Activated naive CD8-positive, alpha-beta T cell (primary cell): ENCODE measurements around the gene RAC2.

Source experiments
- H3K27ac Mint-ChIP-seq: one replicate; pipeline ENCODE4 v1.8.0; 2021; ENCODE audit warnings: mixed read lengths
- H3K27me3 Mint-ChIP-seq: one replicate; pipeline ENCODE4 v1.8.0; 2021; ENCODE audit warnings: mixed read lengths
- H3K36me3 Mint-ChIP-seq: one replicate; pipeline ENCODE4 v1.8.0; 2021; ENCODE audit warnings: mixed read lengths
- H3K4me1 Mint-ChIP-seq: one replicate; pipeline ENCODE4 v1.8.0; 2021; ENCODE audit warnings: low read depth, mixed read lengths
- H3K4me3 Mint-ChIP-seq: one replicate; pipeline ENCODE4 v1.8.0; 2021; ENCODE audit warnings: mild to moderate bottlenecking, mixed read lengths
- H3K9me3 Mint-ChIP-seq: one replicate; pipeline ENCODE4 v1.8.0; 2021; ENCODE audit warnings: low read depth, mixed read lengths

The RAC2 gene

GRCh38 chr22:37281195-37281594 lies 37.1 kb upstream of the RAC2 start:
- Mint-ChIP-seq H3K27me3 (no peaks in the 10 kb centered on the region), H3K9me3 (no peaks in the 10 kb centered on the region), H3K27ac (peak overlapping the region; percentile 99), H3K4me1 (peaks cover 46% of the 10 kb centered on the region), H3K36me3 (no peaks in the 10 kb centered on the region), H3K4me3 (peak overlapping the region; percentile 92)

GRCh38 chr22:37280718-37281117 lies 36.6 kb upstream of the RAC2 start:
- Mint-ChIP-seq H3K27me3 (no peaks in the 10 kb centered on the region), H3K36me3 (no peaks in the 10 kb centered on the region), H3K27ac (no peak overlapping the region), H3K9me3 (no peaks in the 10 kb centered on the region), H3K4me3 (no peak overlapping the region), H3K4me1 (peaks cover 45% of the 10 kb centered on the region)

- Mint-ChIP-seq H3K36me3 (no peaks in the 10 kb centered on the region), H3K4me1 (peaks cover 42% of the 10 kb centered on the region), H3K4me3 (no peak overlapping the region), H3K27ac (no peak overlapping the region), H3K9me3 (no peaks in the 10 kb centered on the region), H3K27me3 (no peaks in the 10 kb centered on the region)
Measured at GRCh38 chr22:37279331-37280181, 35.5 kb upstream of the RAC2 start.

- no peak overlapping the region for H3K27ac Mint-ChIP-seq
- no peaks in the 10 kb centered on the region for H3K9me3 Mint-ChIP-seq
- peaks cover 34% of the 10 kb centered on the region for H3K4me1 Mint-ChIP-seq
- H3K36me3 Mint-ChIP-seq = no peaks in the 10 kb centered on the region
- no peaks in the 10 kb centered on the region for H3K27me3 Mint-ChIP-seq
- no peak overlapping the region for H3K4me3 Mint-ChIP-seq
Measured at GRCh38 chr22:37278261-37278660, 34.2 kb upstream of the RAC2 start.

- Mint-ChIP-seq H3K4me3 (no peak overlapping the region), H3K4me1 (peaks cover 27% of the 10 kb centered on the region)
Measured at GRCh38 chr22:37277384-37277783, 33.3 kb upstream of the RAC2 start.

GRCh38 chr22:37276776-37277175 lies 32.7 kb upstream of the RAC2 start:
- no peak overlapping the region for H3K27ac Mint-ChIP-seq
- peaks cover 21% of the 10 kb centered on the region for H3K4me1 Mint-ChIP-seq
- H3K36me3 Mint-ChIP-seq = no peaks in the 10 kb centered on the region
- H3K9me3 Mint-ChIP-seq = no peaks in the 10 kb centered on the region
- no peaks in the 10 kb centered on the region for H3K27me3 Mint-ChIP-seq
- H3K4me3 Mint-ChIP-seq = no peak overlapping the region

More at GRCh38 chr22:37277384-37277783, 33.3 kb upstream of the RAC2 start:
- H3K27ac Mint-ChIP-seq = no peak overlapping the region
- H3K9me3 Mint-ChIP-seq = no peaks in the 10 kb centered on the region
- no peaks in the 10 kb centered on the region for H3K27me3 Mint-ChIP-seq
- H3K36me3 Mint-ChIP-seq = no peaks in the 10 kb centered on the region

- H3K4me3 Mint-ChIP-seq = no peak overlapping the region
- H3K9me3 Mint-ChIP-seq = no peaks in the 10 kb centered on the region
- H3K36me3 Mint-ChIP-seq = no peaks in the 10 kb centered on the region
- no peak overlapping the region for H3K27ac Mint-ChIP-seq
- peaks cover 13% of the 10 kb centered on the region for H3K4me1 Mint-ChIP-seq
- H3K27me3 Mint-ChIP-seq = no peaks in the 10 kb centered on the region
Measured at GRCh38 chr22:37275622-37276021, 31.6 kb upstream of the RAC2 start.

- no peak overlapping the region for H3K4me3 Mint-ChIP-seq
- no peak overlapping the region for H3K27ac Mint-ChIP-seq
- H3K9me3 Mint-ChIP-seq = no peaks in the 10 kb centered on the region
- H3K27me3 Mint-ChIP-seq = no peaks in the 10 kb centered on the region
- no peaks in the 10 kb centered on the region for H3K36me3 Mint-ChIP-seq
- H3K4me1 Mint-ChIP-seq = peaks cover 14% of the 10 kb centered on the region
Measured at GRCh38 chr22:37275134-37275533, 31.1 kb upstream of the RAC2 start.

- H3K27ac Mint-ChIP-seq = no peak overlapping the region
- H3K9me3 Mint-ChIP-seq = no peaks in the 10 kb centered on the region
- H3K27me3 Mint-ChIP-seq = no peaks in the 10 kb centered on the region
- H3K36me3 Mint-ChIP-seq = no peaks in the 10 kb centered on the region
- H3K4me3 Mint-ChIP-seq = no peak overlapping the region
- peaks cover 20% of the 10 kb centered on the region for H3K4me1 Mint-ChIP-seq
Measured at GRCh38 chr22:37274380-37274862, 30.4 kb upstream of the RAC2 start.

GRCh38 chr22:37273846-37274225 lies 29.8 kb upstream of the RAC2 start:
- Mint-ChIP-seq H3K4me3 (no peak overlapping the region), H3K36me3 (no peaks in the 10 kb centered on the region), H3K9me3 (no peaks in the 10 kb centered on the region), H3K4me1 (peaks cover 23% of the 10 kb centered on the region), H3K27ac (no peak overlapping the region), H3K27me3 (no peaks in the 10 kb centered on the region)

GRCh38 chr22:37273126-37273845 lies 29.2 kb upstream of the RAC2 start:
- H3K4me3 Mint-ChIP-seq = no peak overlapping the region
- H3K27me3 Mint-ChIP-seq = no peaks in the 10 kb centered on the region
- H3K36me3 Mint-ChIP-seq = no peaks in the 10 kb centered on the region
- H3K4me1 Mint-ChIP-seq = peaks cover 23% of the 10 kb centered on the region
- H3K9me3 Mint-ChIP-seq = no peaks in the 10 kb centered on the region
- no peak overlapping the region for H3K27ac Mint-ChIP-seq

- Mint-ChIP-seq H3K4me1 (peaks cover 38% of the 10 kb centered on the region), H3K27me3 (no peaks in the 10 kb centered on the region), H3K9me3 (no peaks in the 10 kb centered on the region), H3K36me3 (no peaks in the 10 kb centered on the region), H3K27ac (no peak overlapping the region), H3K4me3 (no peak overlapping the region)
Measured at GRCh38 chr22:37270928-37271650, 27.0 kb upstream of the RAC2 start.

- no peaks in the 10 kb centered on the region for H3K27me3 Mint-ChIP-seq
- H3K4me1 Mint-ChIP-seq = peaks cover 31% of the 10 kb centered on the region
- H3K4me3 Mint-ChIP-seq = no peak overlapping the region
- no peak overlapping the region for H3K27ac Mint-ChIP-seq
- no peaks in the 10 kb centered on the region for H3K9me3 Mint-ChIP-seq
- H3K36me3 Mint-ChIP-seq = no peaks in the 10 kb centered on the region
Measured at GRCh38 chr22:37269936-37270678, 26.0 kb upstream of the RAC2 start.

- Mint-ChIP-seq H3K4me1 (peaks cover 30% of the 10 kb centered on the region), H3K4me3 (peak overlapping the region; percentile 86), H3K27ac (peak overlapping the region; percentile 50), H3K9me3 (no peaks in the 10 kb centered on the region), H3K36me3 (peaks cover 2% of the 10 kb centered on the region), H3K27me3 (no peaks in the 10 kb centered on the region)
Measured at GRCh38 chr22:37267661-37268413, 23.8 kb upstream of the RAC2 start.
